K562 (cell line): ENCODE data around the gene SLTM. TPM values are rescaled to one million over a fixed set of nuclear protein-coding genes. Genes with fewer than 3 reads are reported as not detected.

Experiments
- MGA ChIP-seq: fragments of 450-650 bp; IDR thresholded peaks from 2 replicates; pipeline ENCODE4 v1.6.1; 2016; ENCODE audit warnings: mild to moderate bottlenecking, moderate library complexity
- TEAD1 ChIP-seq, 2 experiments: fragments of 450-650 bp in 1 of 2; sonication (generic) in 1 of 2; formaldehyde crosslinking; IDR thresholded peaks; 2 replicates each; pipeline versions ENCODE4 v1.4.0 to v1.8.0; 2020 to 2022; ENCODE audit warnings: mild to moderate bottlenecking in 2 of 2, missing genetic modification reagents in 1 of 2
- polyA plus RNA-seq, 8 experiments: library from polyadenylated mRNA; depleted of rRNA in 4 of 8; stranded (reverse) in 5 of 8; unstranded in 3 of 8; fragments of >200 nt; fragmentation: Nextera tagmentation in 2 of 8; fragmentation: Illumina TruSeq in 1 of 8; extraction: Ambion mirVana in 2 of 8; extraction: Trizol in 1 of 8; gene quantifications; 2 replicates each; pipeline versions ENCODE4 v1.2.1 to v1.2.3, GENCODE V29; 2011 to 2014; ENCODE audit warnings: inconsistent platforms in 1 of 8, missing spikeins in 1 of 8
- total RNA-seq, 7 experiments: library from RNA; depleted of rRNA in 6 of 7; stranded (reverse); fragments of >200 nt in 6 of 7; fragmentation: Illumina TruSeq in 2 of 7; extraction: Trizol in 2 of 7; gene quantifications; 2 replicates each; pipeline versions ENCODE4 v1.2.1 to v1.2.3, GENCODE V29; 2011 to 2021; ENCODE audit warnings: low replicate concordance in 1 of 7

Gene SLTM
- total and polyA plus RNA-seq, 9 of the 15 experiments (the other 6 are each of a cell fraction or from before 2014, with no cell fraction given), result 39.5 to 163 (median 102) TPM

- TF ChIP-seq MGA, result peak; percentile 49
- peak in 1 of 2 experiments; percentile 48; a peak in 1 of 4 replicates for TF ChIP-seq TEAD1 (CRISPR knock-in tag; IDR thresholded peaks at IDR 0.05)
These were observed 99.6 kb downstream of the SLTM start (continued) for GRCh38 chr15:58833681-58834426.
